MM.1S (cell line): ENCODE measurements around the gene EPDR1.

Source experiments
- DNase-seq: peaks from one replicate; pipeline ENCODE4 v3.0.0-alpha.2; 2015
- H2AFZ ChIP-seq: fragments of 300-600 bp; sonication (generic); 2 replicates; pipeline ENCODE4 v1.6.0; 2016; ENCODE audit warnings: antibody characterized with exemption, low read length
- H3F3A ChIP-seq: fragments of 300-600 bp; sonication (generic); 2 replicates; pipeline ENCODE4 v1.6.1; 2016; ENCODE audit warnings: mild to moderate bottlenecking, antibody characterized with exemption, low read length, moderate library complexity, mixed read lengths; ENCODE audit not compliant: insufficient read depth
- H3K27ac ChIP-seq: fragments of 300-600 bp; sonication (generic); 2 replicates; pipeline ENCODE4 v1.5.1; 2016; ENCODE audit warnings: mild to moderate bottlenecking, low read length
- H3K27me3 ChIP-seq: fragments of 300-600 bp; sonication (generic); replicated peaks from 2 replicates; pipeline ENCODE4 v1.6.0; 2016; ENCODE audit warnings: low read length; ENCODE audit not compliant: insufficient read depth
- H3K36me3 ChIP-seq: fragments of 300-600 bp; sonication (generic); replicated peaks from 2 replicates; pipeline ENCODE4 v1.6.1; 2016; ENCODE audit warnings: mild to moderate bottlenecking, low read length, mixed read lengths; ENCODE audit not compliant: insufficient read depth
- H3K4me1 ChIP-seq: fragments of 300-600 bp; sonication (generic); 2 replicates; pipeline ENCODE4 v1.6.1; 2016; ENCODE audit warnings: low read length, mixed read lengths
- H3K4me2 ChIP-seq: fragments of 300-600 bp; sonication (generic); 2 replicates; pipeline ENCODE4 v1.6.0; 2016; ENCODE audit warnings: low read depth, low read length
- H3K4me3 ChIP-seq: fragments of 300-600 bp; sonication (generic); 2 replicates; pipeline ENCODE4 v1.5.1; 2016; ENCODE audit warnings: low read length, mixed read lengths
- H3K79me2 ChIP-seq: fragments of 300-600 bp; sonication (generic); 2 replicates; pipeline ENCODE4 v1.6.1; 2016; ENCODE audit warnings: mixed run types, low read length, mixed read lengths
- H3K9ac ChIP-seq: fragments of 300-600 bp; sonication (generic); 2 replicates; pipeline ENCODE4 v1.6.1; 2016; ENCODE audit warnings: low read length, mixed read lengths
- H3K9me2 ChIP-seq: fragments of 300-600 bp; sonication (generic); replicated peaks from 2 replicates; pipeline ENCODE4 v1.6.1; 2016; ENCODE audit warnings: mild to moderate bottlenecking, low read length, mixed read lengths; ENCODE audit not compliant: insufficient read depth
- H3K9me3 ChIP-seq: fragments of 300-600 bp; sonication (generic); replicated peaks from 2 replicates; pipeline ENCODE4 v1.6.1; 2016; ENCODE audit warnings: mild to moderate bottlenecking, low read length, mixed read lengths; ENCODE audit not compliant: insufficient read depth
- H4K20me1 ChIP-seq: fragments of 300-600 bp; sonication (generic); 2 replicates; pipeline ENCODE4 v1.6.1; 2016; ENCODE audit warnings: mild to moderate bottlenecking, low read length, moderate library complexity, mixed read lengths; ENCODE audit not compliant: insufficient read depth
- EZH2 ChIP-seq: fragments of 300-600 bp; sonication (generic); optimal IDR thresholded peaks from 2 replicates; pipeline ENCODE3; 2017; ENCODE audit warnings: low read depth, mild to moderate bottlenecking, antibody characterized with exemption, low read length, mixed read lengths
- EZH2phosphoT487 ChIP-seq: fragments of 300-600 bp; sonication (generic); IDR thresholded peaks from 2 replicates; pipeline ENCODE4 v1.6.1; 2018; ENCODE audit warnings: antibody characterized with exemption, low read length
- TF ChIP-seq, protein P1 (sequence below): fragments of 300-600 bp; sonication (generic); IDR thresholded peaks from 2 replicates; pipeline ENCODE4 v1.5.1; 2016; ENCODE audit warnings: antibody characterized with exemption, low read length, mixed read lengths

The EPDR1 gene

DNA sequence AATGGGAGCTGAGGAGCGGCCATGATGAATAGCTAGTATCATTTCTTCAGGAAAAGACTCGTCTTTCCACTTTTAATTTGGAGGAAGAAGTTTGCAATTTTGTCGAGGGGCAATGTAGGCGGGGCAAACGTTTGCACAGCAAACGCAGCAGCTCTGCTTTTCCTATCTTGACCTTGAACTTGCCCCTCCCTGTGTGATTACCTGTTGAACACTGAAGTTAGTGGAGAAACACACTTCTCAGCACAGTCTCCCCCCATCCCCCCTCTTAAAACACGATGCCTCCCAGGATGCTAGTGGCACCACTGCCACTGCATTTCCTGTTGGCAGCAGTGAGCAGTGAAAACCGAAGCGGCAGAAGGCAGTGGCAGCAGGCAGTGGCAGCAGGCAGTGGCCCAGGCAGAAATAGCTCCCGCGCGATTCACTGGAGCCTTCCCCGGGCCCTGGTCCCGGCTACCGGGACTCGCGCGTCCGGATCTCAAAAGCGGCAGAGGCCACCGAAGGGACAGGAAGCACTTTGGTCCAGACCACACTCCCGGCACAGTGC lies at the start of gene EPDR1:
Gene EPDR1, plus strand, starts transcription at position 336 of the 544 bp plus-strand sequence. CDS start 300 bp downstream, outside the sequence.
- peaks cover 15% of the 10 kb centered on the region; the same call in 1 of the 2 replicates for H3F3A ChIP-seq
- H3K27me3 ChIP-seq = no peaks in the 10 kb centered on the region
- no peaks in the 10 kb centered on the region for H3K9me2 ChIP-seq
- DNase-seq = peak; percentile 83
- TF ChIP-seq EZH2phosphoT487 (no peak), EZH2 (no peak)
- TF ChIP-seq, protein P1, sequence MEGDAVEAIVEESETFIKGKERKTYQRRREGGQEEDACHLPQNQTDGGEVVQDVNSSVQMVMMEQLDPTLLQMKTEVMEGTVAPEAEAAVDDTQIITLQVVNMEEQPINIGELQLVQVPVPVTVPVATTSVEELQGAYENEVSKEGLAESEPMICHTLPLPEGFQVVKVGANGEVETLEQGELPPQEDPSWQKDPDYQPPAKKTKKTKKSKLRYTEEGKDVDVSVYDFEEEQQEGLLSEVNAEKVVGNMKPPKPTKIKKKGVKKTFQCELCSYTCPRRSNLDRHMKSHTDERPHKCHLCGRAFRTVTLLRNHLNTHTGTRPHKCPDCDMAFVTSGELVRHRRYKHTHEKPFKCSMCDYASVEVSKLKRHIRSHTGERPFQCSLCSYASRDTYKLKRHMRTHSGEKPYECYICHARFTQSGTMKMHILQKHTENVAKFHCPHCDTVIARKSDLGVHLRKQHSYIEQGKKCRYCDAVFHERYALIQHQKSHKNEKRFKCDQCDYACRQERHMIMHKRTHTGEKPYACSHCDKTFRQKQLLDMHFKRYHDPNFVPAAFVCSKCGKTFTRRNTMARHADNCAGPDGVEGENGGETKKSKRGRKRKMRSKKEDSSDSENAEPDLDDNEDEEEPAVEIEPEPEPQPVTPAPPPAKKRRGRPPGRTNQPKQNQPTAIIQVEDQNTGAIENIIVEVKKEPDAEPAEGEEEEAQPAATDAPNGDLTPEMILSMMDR = peak; percentile 47
- no peaks in the 10 kb centered on the region for H3K9me3 ChIP-seq
- no peaks in the 10 kb centered on the region for H3K36me3 ChIP-seq
- H3K4me1 ChIP-seq = peaks cover 10% of the 10 kb centered on the region
- peak within 1 kb of the TSS; percentile 84 for H3K4me2 ChIP-seq
- peak within 1 kb of the TSS; percentile 80 for H3K9ac ChIP-seq
- H4K20me1 ChIP-seq = no peaks in the 10 kb centered on the region
- H3K27ac ChIP-seq = peak within 1 kb of the TSS; percentile 61
- peaks cover 38% of the 10 kb centered on the region for H3K79me2 ChIP-seq
- peak within 1 kb of the TSS; percentile 92 for H2AFZ ChIP-seq
- H3K4me3 ChIP-seq = peak within 1 kb of the TSS; percentile 73

DNA sequence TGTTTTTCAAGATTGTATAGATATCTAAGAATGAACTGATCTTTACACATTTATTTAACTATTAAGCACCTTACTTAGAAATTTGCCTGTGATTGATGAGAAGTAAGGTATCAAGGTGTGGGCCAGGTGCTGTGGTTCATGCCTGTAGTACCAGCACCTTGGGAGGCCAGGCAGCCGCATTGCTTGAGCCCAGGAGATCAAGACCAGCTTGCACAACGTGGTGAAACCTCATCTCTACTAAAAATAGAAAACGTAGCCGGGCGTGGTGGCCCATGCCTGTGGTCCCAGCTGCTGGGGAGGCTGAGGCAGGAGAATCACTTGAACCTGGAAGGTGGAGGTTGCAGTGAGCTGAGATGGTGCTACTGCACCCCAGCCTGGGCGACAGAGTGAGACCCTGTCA lies 38.4 kb upstream of the EPDR1 start:
- no peaks in the 10 kb centered on the region for H3K9me3 ChIP-seq
- H3K27ac ChIP-seq = no peak overlapping the region
- no peak overlapping the region for H3K9ac ChIP-seq
- no peak overlapping the region for H3K4me2 ChIP-seq
- no peaks in the 10 kb centered on the region for H3F3A ChIP-seq
- H3K36me3 ChIP-seq = no peaks in the 10 kb centered on the region
- no peaks in the 10 kb centered on the region for H3K4me1 ChIP-seq
- DNase-seq = no peak
- H2AFZ ChIP-seq = no peak overlapping the region
- no peak overlapping the region for H3K4me3 ChIP-seq
- H3K27me3 ChIP-seq = no peaks in the 10 kb centered on the region
- TF ChIP-seq EZH2phosphoT487 (no peak), EZH2 (no peak)
- TF ChIP-seq, protein P1 = no peak
- H3K9me2 ChIP-seq = no peaks in the 10 kb centered on the region
- H3K79me2 ChIP-seq = no peaks in the 10 kb centered on the region
- no peaks in the 10 kb centered on the region for H4K20me1 ChIP-seq

DNA sequence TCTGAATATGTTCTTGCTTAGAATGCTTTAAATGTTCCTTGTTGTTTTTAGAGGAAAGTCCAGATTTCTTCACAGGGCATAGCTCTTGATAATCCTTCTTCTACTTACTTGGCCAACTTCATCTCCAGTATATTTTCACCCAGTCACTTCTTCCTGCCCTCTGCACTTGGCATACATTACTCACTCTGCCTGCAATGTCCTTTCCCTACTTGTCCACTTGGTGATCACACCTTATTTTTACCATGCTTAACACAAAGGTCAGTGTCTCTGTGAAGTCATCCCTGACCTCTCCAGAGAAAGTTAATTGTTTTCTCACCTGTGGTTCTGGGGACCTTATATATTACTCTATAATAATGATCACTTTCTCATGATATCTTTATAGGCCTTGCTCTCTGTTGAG lies 27.1 kb upstream of the EPDR1 start:
- H4K20me1 ChIP-seq = no peaks in the 10 kb centered on the region
- no peaks in the 10 kb centered on the region for H3K9me2 ChIP-seq
- no peak overlapping the region for H3K27ac ChIP-seq
- DNase-seq = no peak
- H3F3A ChIP-seq = no peaks in the 10 kb centered on the region
- H3K4me1 ChIP-seq = no peaks in the 10 kb centered on the region
- no peaks in the 10 kb centered on the region for H3K79me2 ChIP-seq
- TF ChIP-seq EZH2phosphoT487 (no peak), EZH2 (no peak)
- TF ChIP-seq, protein P1 = no peak
- H3K4me3 ChIP-seq = no peak overlapping the region
- H3K9me3 ChIP-seq = no peaks in the 10 kb centered on the region
- H3K36me3 ChIP-seq = no peaks in the 10 kb centered on the region
- no peaks in the 10 kb centered on the region for H3K27me3 ChIP-seq
- H2AFZ ChIP-seq = no peak overlapping the region
- no peak overlapping the region for H3K4me2 ChIP-seq
- no peak overlapping the region for H3K9ac ChIP-seq
